Lung (tissue), 12 donors: ENCODE measurements around the gene PDE8B. TPM values are rescaled to one million over a fixed set of nuclear protein-coding genes. Genes with fewer than 3 reads are reported as not detected.

Experiments
- ATAC-seq: fragments of 200-7000 bp; cut with Tn5 transposase; one replicate; pipeline ENCODE4 v1.9.1; 2020; ENCODE audit warnings: moderate number of reproducible peaks; ENCODE audit not compliant: insufficient read depth, low FRiP score
- DNase-seq, 3 donors: peaks; one replicate each; pipeline ENCODE4 v3.0.0-alpha.2; 2013 to 2017
- H3K27ac ChIP-seq, 2 donors: one replicate each; pipeline ENCODE4 v1.5.1; 2013; ENCODE audit warnings: mild to moderate bottlenecking in 2 of 2, moderate library complexity in 2 of 2, control low read depth in 1 of 2, inconsistent platforms in 1 of 2, low read depth in 1 of 2, low read length in 1 of 2
- H3K27me3 ChIP-seq, 3 donors: one replicate each; pipeline ENCODE4 v1.5.1; 2013; ENCODE audit warnings: low read length in 2 of 3; ENCODE audit not compliant: control insufficient read depth in 3 of 3, insufficient read depth in 3 of 3
- H3K36me3 ChIP-seq, 4 donors: one replicate each; pipeline ENCODE4 v1.5.1; 2013; ENCODE audit warnings: low read length in 4 of 4, mild to moderate bottlenecking in 1 of 4, moderate library complexity in 1 of 4; ENCODE audit not compliant: control insufficient read depth in 4 of 4, insufficient read depth in 4 of 4
- H3K4me1 ChIP-seq, 5 donors: one replicate each; pipeline ENCODE4 v1.5.1; 2013; ENCODE audit warnings: low read length in 5 of 5, mild to moderate bottlenecking in 2 of 5, moderate library complexity in 1 of 5; ENCODE audit not compliant: control insufficient read depth in 5 of 5, insufficient read depth in 5 of 5
- H3K4me3 ChIP-seq: one replicate; pipeline ENCODE4 v1.5.1; 2013; ENCODE audit warnings: mild to moderate bottlenecking, control low read depth, moderate library complexity
- H3K9ac ChIP-seq, 2 donors: one replicate each; pipeline ENCODE4 v1.5.1; 2013; ENCODE audit warnings: low read length in 2 of 2, control low read depth in 1 of 2; ENCODE audit not compliant: insufficient read depth in 1 of 2
- H3K9me3 ChIP-seq, 4 donors: one replicate each; pipeline ENCODE4 v1.5.1; 2013; ENCODE audit warnings: low read length in 3 of 4, mild to moderate bottlenecking in 1 of 4, moderate library complexity in 1 of 4; ENCODE audit not compliant: control insufficient read depth in 4 of 4, insufficient read depth in 3 of 4
- CTCF ChIP-seq: IDR thresholded peaks from 2 replicates; pipeline ENCODE4 v1.5.1; 2012; ENCODE audit warnings: mild to moderate bottlenecking; ENCODE audit errors: control extremely low read depth, extremely low read depth
- WGBS, 2 donors: extraction: QIAGEN DNeasy Blood & Tissue Kit; methylation state at CpG; one replicate each; pipeline ENCODE4 v1.1.7; 2013; 5-methylcytosine and 5-hydroxymethylcytosine counted together
- polyA plus RNA-seq, 2 donors: library from polyadenylated mRNA; stranded (reverse); fragments of 200-250 nt; gene quantifications; one replicate each; pipeline ENCODE4 v1.2.1, GENCODE V29; 2013
- total RNA-seq, 2 donors: library from RNA; depleted of rRNA in 1 of 2; stranded (reverse); fragments of >200 nt in 1 of 2; gene quantifications; one replicate each; pipeline ENCODE4 v1.2.1, GENCODE V29; 2014 to 2021
- donor health status: control.
- donor health status: control.
- donor health status: Bipolar disorder and iron deficiency.
- donor health status: healthy.
- donor health status: DM: yes; HTN: yes; CAD: no.

Gene PDE8B
- total and polyA plus RNA-seq, 4 donors: 1.6 to 10.6 (median 2.1) TPM

DNA sequence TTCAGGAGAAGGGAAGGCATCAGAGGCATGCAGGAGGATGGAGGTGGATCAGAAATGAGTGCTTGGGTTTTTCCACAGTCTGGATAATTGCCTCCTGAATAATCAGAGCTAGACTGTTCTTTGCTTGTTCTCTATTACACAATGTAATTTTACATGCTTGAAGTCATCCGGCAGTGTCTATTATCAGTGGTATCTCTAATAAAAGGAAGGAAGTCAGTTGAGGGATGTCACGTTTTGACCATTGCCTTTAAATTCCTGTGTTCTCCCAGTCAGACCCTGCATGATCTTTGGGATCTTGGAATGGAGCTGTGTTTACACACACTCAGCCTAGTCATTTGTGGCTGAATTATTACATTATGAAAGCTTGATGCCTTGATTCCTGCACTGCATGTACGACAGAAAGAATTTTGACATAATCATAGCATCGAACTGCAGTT, 91.0 kb downstream of the PDE8B start:
- Histone ChIP-seq H3K4me3 (no peak overlapping the region), H3K27me3 (no peaks in the 10 kb centered on the region), H3K36me3 (no peaks in the 10 kb centered on the region), H3K9ac (no peak overlapping the region), H3K27ac (no peak overlapping the region), H3K4me1 (peaks cover 0 to 24% (median 5%) of the 10 kb centered on the region in 5 donors), H3K9me3 (no peaks in the 10 kb centered on the region)
- peak in 2 of 3 donors; percentile 52 to 56 for DNase-seq
- TF ChIP-seq CTCF: no peak
- WGBS, 2 donors: 35 to 42% methylated on average over 4 of the region's 4 CpGs
- no peak for ATAC-seq

GRCh38 chr5:77302247-77302646, 91.8 kb downstream of the PDE8B start:
- Histone ChIP-seq H3K27me3 (no peaks in the 10 kb centered on the region), H3K9me3 (no peaks in the 10 kb centered on the region), H3K4me1 (peaks cover 0 to 27% (median 6%) of the 10 kb centered on the region in 5 donors), H3K27ac (peak overlapping the region in 1 of 2 donors; percentile 32), H3K9ac (no peak overlapping the region), H3K36me3 (no peaks in the 10 kb centered on the region), H3K4me3 (no peak overlapping the region)
- DNase-seq: peak in 1 of 3 donors; percentile 44
- 50 to 52% methylated on average over 5 of the region's 5 CpGs for WGBS, 2 donors
- no peak for TF ChIP-seq CTCF
- ATAC-seq: no peak

GRCh38 chr5:77302653-77303052, 92.2 kb downstream of the PDE8B start:
- DNase-seq (no peak), ATAC-seq (no peak)
- H3K36me3 ChIP-seq: no peaks in the 10 kb centered on the region
- TF ChIP-seq CTCF: no peak
- H3K9ac ChIP-seq: no peak overlapping the region
- H3K27ac ChIP-seq: no peak overlapping the region
- peaks cover 0 to 27% (median 6%) of the 10 kb centered on the region in 5 donors for H3K4me1 ChIP-seq
- H3K9me3 ChIP-seq: no peaks in the 10 kb centered on the region
- H3K27me3 ChIP-seq: no peaks in the 10 kb centered on the region
- WGBS, 2 donors: 84% methylated on average over 3 of the region's 3 CpGs
- no peak overlapping the region for H3K4me3 ChIP-seq

DNA sequence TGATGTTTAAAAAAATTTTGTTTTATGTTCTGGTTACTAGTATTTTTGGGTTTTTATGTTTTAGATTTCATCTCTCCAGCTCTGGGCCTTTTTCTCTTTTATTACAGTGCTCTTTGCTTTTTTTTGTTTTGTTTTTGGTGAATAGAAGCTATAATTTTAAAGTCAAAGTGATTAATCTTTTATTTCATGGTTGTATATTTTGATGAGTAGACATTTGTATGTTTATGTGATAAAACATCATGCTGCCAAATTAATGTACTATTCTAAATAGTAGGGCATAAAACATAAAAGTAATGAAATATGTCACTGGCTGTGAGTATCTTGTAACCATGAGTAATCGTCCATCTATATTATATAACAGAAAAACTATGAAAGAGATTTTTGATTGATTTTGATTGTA, 93.9 kb downstream of the PDE8B start:
- WGBS, 2 donors: 89% methylated on average over 1 of the region's 1 CpG

More for the DNA sequence above, 93.9 kb downstream of the PDE8B start:
- no peak overlapping the region for H3K4me3 ChIP-seq
- no peak overlapping the region for H3K27ac ChIP-seq
- H3K36me3 ChIP-seq: no peaks in the 10 kb centered on the region
- ATAC-seq: no peak
- H3K9me3 ChIP-seq: no peaks in the 10 kb centered on the region
- H3K27me3 ChIP-seq: no peaks in the 10 kb centered on the region
- H3K9ac ChIP-seq: no peak overlapping the region
- TF ChIP-seq CTCF: no peak
- peaks cover 0 to 27% (median 6%) of the 10 kb centered on the region in 5 donors for H3K4me1 ChIP-seq
- DNase-seq: no peak
